ENCODE results near the gene HPF1. TPM values are rescaled to one million over a fixed set of nuclear protein-coding genes. Genes with fewer than 3 reads are reported as not detected.

The HPF1 gene
- total RNA-seq, 4 donors from 2014 or later, result 9.2 to 28.7 (median 23.0) TPM

GRCh38 chr4:169766741-169767140, 9.0 kb upstream of the HPF1 start:
- TF ChIP-seq CTCF (IDR thresholded peaks at IDR 0.05), result no peak
- ATAC-seq (ENCODE audit: low FRiP score) (no peak), DNase-seq (ENCODE audit: low spot score) (no peak)

GRCh38 chr4:169765835-169766234, 8.1 kb upstream of the HPF1 start:
- TF ChIP-seq CTCF (IDR thresholded peaks at IDR 0.05), result no peak
- no peak for ATAC-seq (ENCODE audit: low FRiP score)

GRCh38 chr4:169761846-169762245, 4.1 kb upstream of the HPF1 start:
- DNase-seq (ENCODE audit: low spot score) (no peak), ATAC-seq (ENCODE audit: low FRiP score) (no peak)
- no peak for TF ChIP-seq CTCF (IDR thresholded peaks at IDR 0.05)

More at GRCh38 chr4:169765835-169766234, 8.1 kb upstream of the HPF1 start:
- no peak for DNase-seq (ENCODE audit: low spot score)

GRCh38 chr4:169758401-169758962, 738 bp upstream of the HPF1 start:
- no peak for TF ChIP-seq CTCF (IDR thresholded peaks at IDR 0.05)
- no peak for DNase-seq (ENCODE audit: low spot score)
- no peak for ATAC-seq (ENCODE audit: low FRiP score)

GRCh38 chr4:169756971-169757574, 671 bp downstream of the HPF1 start:
- TF ChIP-seq CTCF (IDR thresholded peaks at IDR 0.05), result no peak
- peak; percentile 7 for ATAC-seq (ENCODE audit: low FRiP score)
- DNase-seq (ENCODE audit: low spot score), result peak; percentile 24

- DNase-seq (ENCODE audit: low spot score), result no peak
- TF ChIP-seq CTCF (IDR thresholded peaks at IDR 0.05), result no peak
- ATAC-seq (ENCODE audit: low FRiP score), result no peak
These were observed 12.5 kb downstream of the HPF1 start for GRCh38 chr4:169745291-169745690.

- ATAC-seq (ENCODE audit: low FRiP score) (no peak), DNase-seq (ENCODE audit: low spot score) (no peak)
- TF ChIP-seq CTCF (IDR thresholded peaks at IDR 0.05), result no peak
These were observed 13.1 kb downstream of the HPF1 start for GRCh38 chr4:169744601-169745000.

Measured in omental fat pad (tissue), 4 donors.